Measurements from ENCODE around the gene REX1BD. TPM values are rescaled to one million over a fixed set of nuclear protein-coding genes. Genes with fewer than 3 reads are reported as not detected.
"Not testable (repeated sequence)": the region's sequence is repeated elsewhere in the genome, so short reads cannot be mapped to it uniquely, and the experiment has no call there.

REX1BD gene
- total RNA-seq, 1 experiment from 2014 or later, result 70.9 TPM

DNA sequence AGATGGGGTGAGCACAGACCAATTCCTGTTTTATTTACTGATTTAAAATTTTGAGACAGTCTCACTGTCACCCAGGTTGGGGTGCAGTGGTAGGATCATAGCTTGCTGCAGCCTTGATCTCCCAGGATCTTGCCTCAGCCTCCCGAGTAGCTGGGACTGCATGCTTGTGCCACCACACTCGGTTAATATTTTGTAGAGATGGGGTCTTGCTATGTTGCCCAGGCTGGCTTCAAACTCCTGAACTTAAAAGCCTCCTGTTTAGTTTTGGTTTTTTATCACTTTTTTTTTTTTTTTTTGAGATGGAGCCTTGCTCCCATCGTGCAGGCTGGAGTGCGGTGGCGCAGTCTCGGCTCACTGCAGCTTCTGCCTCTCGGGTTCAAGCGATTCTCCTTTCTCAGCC is 12.2 kb upstream of the REX1BD start:
- DNase-seq (ENCODE audit: low read depth), result no peak

- no peak for DNase-seq (ENCODE audit: low read depth)
Observed at GRCh38 chr19:18577365-18577914, 11.2 kb upstream of the REX1BD start.

DNA sequence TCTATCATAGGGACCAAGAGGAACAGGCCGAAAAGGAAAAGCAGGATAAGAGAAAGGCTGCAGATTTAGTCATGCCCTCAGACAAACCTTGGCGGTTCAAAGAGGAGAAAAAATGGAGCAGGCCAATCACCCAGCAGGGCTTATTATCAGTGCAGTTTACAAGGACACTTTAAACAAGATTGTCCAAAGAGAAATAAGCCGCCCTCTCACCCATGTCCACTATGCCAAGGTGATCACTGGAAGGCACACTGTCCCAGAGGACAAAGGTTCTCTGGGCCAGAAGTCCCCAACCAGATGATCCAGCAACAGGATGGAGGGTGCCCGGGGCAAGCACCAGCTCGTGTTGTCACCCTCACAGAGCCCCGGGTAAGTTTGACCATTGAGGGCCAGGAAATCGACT is 8.3 kb upstream of the REX1BD start:
- no peak for DNase-seq (ENCODE audit: low read depth)

DNA sequence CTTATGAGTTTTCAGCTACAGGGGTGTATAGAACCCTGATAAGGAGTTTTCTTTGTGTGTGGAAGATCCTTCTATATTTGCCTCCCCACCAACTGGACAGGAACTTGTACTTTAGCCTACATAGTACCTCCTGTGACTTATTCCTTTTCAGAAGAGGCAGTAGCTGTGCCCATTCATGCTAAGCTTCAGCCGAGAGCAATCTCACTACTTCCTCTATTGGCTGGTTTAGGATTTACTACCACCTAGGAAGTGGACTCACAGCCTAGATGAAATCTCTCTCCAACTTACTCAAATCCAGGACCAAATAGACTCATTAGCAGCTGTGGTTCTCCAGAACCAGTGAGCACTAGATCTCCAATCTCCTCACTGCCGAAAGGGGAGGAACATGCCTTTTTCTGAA is 2.3 kb upstream of the REX1BD start:
- DNase-seq (ENCODE audit: low read depth), result no peak

- DNase-seq (ENCODE audit: low read depth), result no peak
Observed at GRCh38 chr19:18587561-18587960, 1.0 kb upstream of the REX1BD start.

DNA sequence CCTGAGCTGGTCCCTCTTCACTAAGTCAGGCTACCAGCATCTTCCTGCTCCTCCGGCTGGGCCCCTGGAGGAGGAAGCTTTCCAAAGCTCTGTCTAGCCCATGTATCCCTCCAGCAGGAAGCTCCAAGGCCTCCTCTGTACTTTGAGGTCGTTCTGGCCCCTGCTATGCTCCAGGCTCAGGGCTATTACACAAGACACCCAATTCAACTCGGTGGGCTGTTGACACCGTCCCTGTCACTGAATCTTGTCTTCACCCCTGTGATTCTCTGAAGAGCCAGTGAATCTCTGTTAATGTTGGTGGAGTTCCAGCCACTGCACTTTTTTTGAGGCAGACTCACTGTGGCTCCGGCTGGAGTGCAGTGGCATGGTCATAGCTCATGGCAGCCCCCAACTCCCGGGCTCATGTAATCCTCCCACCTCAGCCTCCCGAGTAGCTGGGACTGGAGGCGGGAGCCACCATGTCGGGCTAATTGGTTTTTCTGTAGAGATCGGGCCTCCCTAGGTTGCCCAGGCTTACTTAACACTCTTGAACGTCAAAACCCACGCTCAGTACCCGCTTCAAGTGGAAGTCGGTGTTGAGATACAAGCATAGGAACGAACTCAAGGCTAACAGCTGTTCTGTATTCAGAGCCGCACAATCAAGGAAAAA is 512 bp upstream of the REX1BD start:
- no peak for DNase-seq (ENCODE audit: low read depth)

DNA sequence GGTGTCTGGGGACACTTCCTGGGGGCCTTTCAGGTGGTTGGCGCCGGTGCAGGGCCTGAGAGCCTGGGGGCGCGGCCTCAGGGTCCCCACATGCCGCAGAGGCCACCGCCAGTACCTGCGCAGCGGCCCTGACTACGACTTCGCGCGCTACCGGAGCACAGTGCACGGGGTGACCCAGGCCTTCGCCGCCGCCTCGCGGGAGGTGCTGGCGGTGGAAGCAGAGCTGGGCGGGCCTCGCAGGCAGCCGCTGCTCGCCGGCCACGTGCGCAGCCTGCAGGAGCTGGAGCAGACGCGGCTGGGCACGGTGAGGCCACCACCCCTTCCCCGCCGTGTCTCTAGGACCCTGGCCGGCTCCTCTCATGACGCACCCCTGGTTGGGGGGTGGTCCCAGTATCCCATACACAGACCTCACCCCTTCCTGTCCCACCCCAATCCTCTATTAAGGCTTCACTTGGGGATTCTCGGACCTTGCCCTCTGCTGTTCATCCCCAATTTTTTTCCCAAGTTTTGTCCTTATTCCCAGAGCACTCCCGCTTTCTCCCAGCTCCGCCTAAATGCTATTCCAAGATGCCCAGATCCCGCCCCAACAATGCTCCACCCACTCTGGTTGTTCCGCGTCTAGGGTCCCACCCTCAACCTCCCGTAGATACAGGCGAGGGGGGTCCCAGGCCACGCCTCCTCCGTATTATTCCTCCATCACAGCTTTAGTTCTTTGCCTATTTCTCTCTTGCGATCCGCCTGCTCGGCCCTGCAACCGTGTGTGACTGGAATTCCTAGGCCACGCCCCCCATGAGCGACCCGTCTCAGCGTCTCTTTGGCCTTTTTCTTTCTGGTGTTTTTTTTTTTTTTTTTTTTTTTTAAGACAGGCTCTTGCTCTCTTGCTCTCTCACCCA is 1.0 kb downstream of the REX1BD start:
- peak; percentile 61 for DNase-seq (ENCODE audit: low read depth)

GRCh38 chr19:18590273-18591272 is 2.0 kb downstream of the REX1BD start:
- DNase-seq (ENCODE audit: low read depth), result no peak

- DNase-seq (ENCODE audit: low read depth), result no peak
Observed at GRCh38 chr19:18591735-18592385, 3.3 kb downstream of the REX1BD start.

- DNase-seq (ENCODE audit: low read depth), result not testable (repeated sequence)
Observed at GRCh38 chr19:18592732-18593131, 4.1 kb downstream of the REX1BD start.

DNA sequence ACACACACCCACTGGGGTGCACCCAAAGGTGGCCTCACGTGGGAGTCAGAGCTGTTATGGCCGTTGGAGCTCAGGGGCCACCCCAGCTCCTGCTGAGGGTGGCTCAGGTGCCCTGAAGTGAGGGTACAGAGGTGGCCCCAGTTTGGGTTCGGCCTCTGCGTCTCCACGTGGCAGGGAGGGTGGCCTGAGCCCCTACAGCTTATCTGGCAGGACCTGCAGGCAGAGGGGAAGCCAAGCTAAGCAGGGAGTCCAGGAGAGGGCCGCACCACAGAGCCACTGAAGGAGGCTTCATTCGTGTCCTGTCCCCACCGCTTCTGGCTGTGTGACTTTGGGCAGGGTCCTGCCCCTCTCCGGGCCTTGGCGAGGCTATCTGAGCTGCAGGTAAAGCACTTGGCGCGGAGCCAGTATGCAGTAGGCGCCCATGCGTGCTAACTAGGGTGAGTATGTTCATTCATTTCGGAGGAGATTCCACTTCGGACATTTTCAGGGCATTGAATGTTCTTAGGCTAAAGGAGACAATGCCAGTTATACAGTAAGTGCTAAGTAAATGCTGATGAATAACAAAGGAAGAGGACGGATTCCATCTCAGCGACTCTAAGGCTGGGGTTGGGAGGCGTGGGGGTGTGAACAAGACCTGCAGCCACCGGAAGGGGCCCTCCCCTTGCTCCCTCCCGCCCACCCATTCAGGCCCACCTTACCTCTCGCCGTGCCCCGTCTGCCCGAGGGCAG is 4.9 kb downstream of the REX1BD start:
- DNase-seq (ENCODE audit: low read depth), result no peak

DNA sequence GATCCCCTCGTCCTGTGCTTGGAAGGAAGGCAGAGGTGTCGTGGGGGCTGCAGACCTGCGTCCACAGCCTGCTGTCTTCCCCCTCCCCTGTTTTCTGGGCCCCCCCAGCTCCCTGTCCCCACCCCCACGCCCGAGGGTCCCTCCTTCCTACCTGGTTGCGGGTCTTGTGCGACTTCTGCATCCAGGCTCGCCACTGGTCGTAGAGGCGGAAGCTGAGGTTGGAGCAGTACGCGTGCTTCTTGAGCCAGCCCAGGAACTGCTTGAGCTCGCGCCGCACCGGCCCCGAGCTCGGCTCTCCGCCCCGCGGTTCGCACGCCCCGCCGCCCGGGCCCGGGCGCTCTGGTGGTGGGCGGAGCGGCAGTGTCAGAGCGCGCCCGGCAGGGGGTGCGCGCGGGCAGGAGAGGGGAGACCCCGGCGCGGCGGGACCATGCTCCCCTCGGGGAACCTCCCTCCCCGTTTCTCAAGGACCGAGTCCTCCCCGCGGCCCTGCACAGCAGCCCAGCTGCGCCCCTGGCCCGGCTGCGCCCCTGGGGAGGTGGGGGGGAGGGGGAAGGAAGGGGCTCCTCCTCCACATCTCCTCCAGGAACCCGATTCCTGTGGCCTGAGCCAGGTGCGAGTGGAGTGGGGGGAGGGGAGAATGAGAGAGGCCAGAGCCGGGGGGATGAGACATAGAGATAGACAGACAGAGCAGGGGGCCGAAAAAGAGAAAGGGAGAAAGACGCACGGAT is 5.7 kb downstream of the REX1BD start:
- DNase-seq (ENCODE audit: low read depth), result peak; percentile 59

- no peak for DNase-seq (ENCODE audit: low read depth)
Observed at GRCh38 chr19:18594824-18595373, 6.3 kb downstream of the REX1BD start.

GRCh38 chr19:18595475-18595874 is 6.9 kb downstream of the REX1BD start:
- DNase-seq (ENCODE audit: low read depth), result no peak

- DNase-seq (ENCODE audit: low read depth), result no peak
Observed at GRCh38 chr19:18596752-18597157, 8.2 kb downstream of the REX1BD start.

GRCh38 chr19:18597809-18598660 is 9.4 kb downstream of the REX1BD start:
- no peak for DNase-seq (ENCODE audit: low read depth)

DNA sequence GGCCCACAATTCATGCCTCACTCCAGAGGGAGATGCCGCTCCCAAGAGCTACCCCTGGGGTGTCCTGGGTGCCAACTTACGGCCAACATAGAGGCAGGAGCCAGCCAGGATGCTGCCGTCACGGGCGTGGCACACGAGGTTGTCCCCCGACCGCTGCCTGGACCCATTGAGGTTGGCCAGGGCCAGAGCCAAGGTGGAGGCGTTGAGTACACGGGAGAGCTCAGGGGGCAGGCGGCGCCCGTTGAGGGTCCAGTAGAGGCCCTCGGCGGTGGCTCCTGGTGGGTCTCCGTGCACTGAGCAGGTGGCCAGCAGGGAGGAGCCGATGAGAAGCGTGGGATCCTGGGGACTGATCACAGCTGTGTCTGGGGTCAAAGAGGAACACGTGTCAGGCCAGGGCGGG is 10.9 kb downstream of the REX1BD start:
- DNase-seq (ENCODE audit: low read depth), result no peak

Measured in HT1080 (cell line).